Colonic mucosa (tissue), 4 donors: Measurements from ENCODE around the gene LMNA. TPM values are rescaled to one million over a fixed set of nuclear protein-coding genes. Genes with fewer than 3 reads are reported as not detected.
"Not testable (repeated sequence)": the region's sequence is repeated elsewhere in the genome, so short reads cannot be mapped to it uniquely, and the experiment has no call there.

Experiments used
- DNase-seq: peaks from one replicate; pipeline ENCODE4 v3.0.0-alpha.2; 2020
- H3K27ac ChIP-seq: fragments of 200-600 bp; one replicate; pipeline ENCODE4 v1.8.0; 2021
- H3K27me3 ChIP-seq: fragments of 200-600 bp; one replicate; pipeline ENCODE4 v1.8.0; 2021
- H3K36me3 ChIP-seq: fragments of 200-600 bp; one replicate; pipeline ENCODE4 v1.8.0; 2021
- H3K4me1 ChIP-seq: fragments of 200-600 bp; one replicate; pipeline ENCODE4 v1.8.0; 2021; ENCODE audit warnings: mild to moderate bottlenecking
- H3K4me3 ChIP-seq: fragments of 200-600 bp; one replicate; pipeline ENCODE4 v1.8.0; 2021
- H3K9ac ChIP-seq, 2 donors: one replicate each; pipeline ENCODE4 v1.7.0; 2013; ENCODE audit warnings: control low read depth in 2 of 2, low read depth in 2 of 2, low read length in 2 of 2
- H3K9me3 ChIP-seq: fragments of 200-600 bp; one replicate; pipeline ENCODE4 v1.8.0; 2021
- intact Hi-C: fragments of 100-400 bp; cut with DNase I; formaldehyde crosslinking; loops from one replicate; pipeline ENCODE4 v1.14.1; 2022
- total RNA-seq, 2 donors: library from RNA; stranded (reverse); fragmentation: NEBNext Ultra II Directional in 1 of 2; extraction: Animal tissue kit (Norgen Biotek cat#: 25700) in 1 of 2; gene quantifications; one replicate each; pipeline ENCODE4 v1.2.1, GENCODE V29; 2021
- TF ChIP-seq, protein P1 (sequence below): fragments of 200-600 bp; IDR thresholded peaks from one replicate; pipeline ENCODE4 v1.8.0; 2022; ENCODE audit warnings: antibody characterized with exemption, mild to moderate bottlenecking
- donor health status: healthy.
- donor health status: DM: no; HTN: no; CAD: no.
- donor health status: DM: no; HTN: no; CAD: no.

The LMNA gene
- total RNA-seq, 2 donors from 2014 or later, result 414 to 610 TPM

DNA sequence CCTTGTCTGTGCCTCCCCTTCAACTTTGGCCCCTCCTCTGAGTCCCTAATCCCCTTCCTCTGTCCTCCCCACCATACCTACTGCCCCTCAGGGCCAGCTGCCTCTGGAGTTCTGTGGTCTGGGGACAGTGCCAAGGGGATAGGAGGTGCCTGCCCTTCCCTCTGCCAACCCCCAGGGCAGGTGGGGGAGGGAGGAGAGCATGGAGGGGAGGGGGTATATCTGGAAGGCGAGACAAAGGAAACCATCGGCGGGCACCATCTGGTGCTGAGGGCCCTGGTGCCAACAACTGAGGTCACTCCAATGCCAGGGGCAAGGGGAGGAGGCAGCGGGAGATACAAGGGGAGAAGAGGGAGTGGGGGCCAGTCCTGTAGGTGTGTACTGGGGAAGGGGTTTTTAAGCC lies 44.0 kb upstream of the LMNA start:
- H3K27ac ChIP-seq, result no peak overlapping the region
- DNase-seq, result no peak
- no peaks in the 10 kb centered on the region for H3K9me3 ChIP-seq
- no peak overlapping the region for H3K4me3 ChIP-seq
- TF ChIP-seq, protein P1, sequence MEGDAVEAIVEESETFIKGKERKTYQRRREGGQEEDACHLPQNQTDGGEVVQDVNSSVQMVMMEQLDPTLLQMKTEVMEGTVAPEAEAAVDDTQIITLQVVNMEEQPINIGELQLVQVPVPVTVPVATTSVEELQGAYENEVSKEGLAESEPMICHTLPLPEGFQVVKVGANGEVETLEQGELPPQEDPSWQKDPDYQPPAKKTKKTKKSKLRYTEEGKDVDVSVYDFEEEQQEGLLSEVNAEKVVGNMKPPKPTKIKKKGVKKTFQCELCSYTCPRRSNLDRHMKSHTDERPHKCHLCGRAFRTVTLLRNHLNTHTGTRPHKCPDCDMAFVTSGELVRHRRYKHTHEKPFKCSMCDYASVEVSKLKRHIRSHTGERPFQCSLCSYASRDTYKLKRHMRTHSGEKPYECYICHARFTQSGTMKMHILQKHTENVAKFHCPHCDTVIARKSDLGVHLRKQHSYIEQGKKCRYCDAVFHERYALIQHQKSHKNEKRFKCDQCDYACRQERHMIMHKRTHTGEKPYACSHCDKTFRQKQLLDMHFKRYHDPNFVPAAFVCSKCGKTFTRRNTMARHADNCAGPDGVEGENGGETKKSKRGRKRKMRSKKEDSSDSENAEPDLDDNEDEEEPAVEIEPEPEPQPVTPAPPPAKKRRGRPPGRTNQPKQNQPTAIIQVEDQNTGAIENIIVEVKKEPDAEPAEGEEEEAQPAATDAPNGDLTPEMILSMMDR, result no peak
- intact Hi-C loops, result no loop called here
- H3K36me3 ChIP-seq, result no peaks in the 10 kb centered on the region
- H3K4me1 ChIP-seq, result no peaks in the 10 kb centered on the region
- no peaks in the 10 kb centered on the region for H3K27me3 ChIP-seq
- H3K9ac ChIP-seq, result no peak overlapping the region

DNA sequence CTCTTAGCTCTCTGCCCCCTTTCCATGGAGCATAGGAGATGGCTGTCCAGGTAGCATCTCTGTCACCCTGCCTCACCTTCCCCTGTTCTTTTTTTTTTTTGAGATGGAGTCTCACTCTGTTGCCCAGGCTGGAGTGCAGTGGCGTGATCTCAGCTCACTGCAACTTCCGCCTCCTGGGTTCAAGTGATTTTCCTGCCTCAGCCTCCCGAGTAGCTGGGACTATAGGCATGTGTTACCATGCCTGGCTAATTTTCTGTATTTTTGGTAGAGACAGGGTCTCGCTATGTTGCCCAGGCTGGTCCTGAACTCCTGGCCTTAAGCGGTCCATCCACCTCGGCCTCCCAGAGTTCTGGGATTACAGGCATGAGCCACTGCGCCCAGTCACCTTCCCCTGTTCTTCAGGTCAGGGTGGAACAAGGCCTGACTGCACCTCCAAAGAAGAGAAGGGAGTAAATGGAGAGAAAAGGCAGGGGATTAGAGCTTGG lies 43.1 kb upstream of the LMNA start:
- H3K4me1 ChIP-seq, H3K36me3 ChIP-seq, H3K9me3 ChIP-seq, H3K27me3 ChIP-seq, intact Hi-C loops, H3K9ac ChIP-seq, DNase-seq, H3K27ac ChIP-seq, H3K4me3 ChIP-seq: not testable (repeated sequence)

DNA sequence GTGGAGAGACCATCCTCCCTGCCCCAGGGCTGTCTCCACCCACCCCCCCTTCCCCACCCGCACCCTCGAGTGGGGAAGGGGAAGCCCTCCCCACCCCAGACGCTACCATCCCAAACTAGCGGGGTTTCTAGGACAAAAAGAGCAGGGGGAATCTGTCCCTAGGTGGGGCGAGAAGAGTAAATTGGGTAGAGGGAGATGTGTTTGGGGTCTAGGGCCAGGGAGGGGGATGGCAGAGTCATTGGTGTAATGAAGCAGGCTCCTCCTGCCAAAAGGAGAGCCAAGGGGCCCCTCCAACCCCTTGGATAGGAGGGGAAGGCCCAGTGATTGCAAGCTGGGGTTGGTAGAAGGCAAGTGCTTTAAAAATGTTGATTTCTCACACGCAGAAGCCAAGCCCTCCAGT lies 42.3 kb upstream of the LMNA start:
- TF ChIP-seq, protein P1, result no peak
- no peak overlapping the region for H3K9ac ChIP-seq
- intact Hi-C loops, result no loop called here
- no peaks in the 10 kb centered on the region for H3K36me3 ChIP-seq
- H3K4me1 ChIP-seq, result no peaks in the 10 kb centered on the region
- no peak overlapping the region for H3K4me3 ChIP-seq
- DNase-seq, result no peak
- no peaks in the 10 kb centered on the region for H3K9me3 ChIP-seq
- H3K27ac ChIP-seq, result no peak overlapping the region
- H3K27me3 ChIP-seq, result no peaks in the 10 kb centered on the region

DNA sequence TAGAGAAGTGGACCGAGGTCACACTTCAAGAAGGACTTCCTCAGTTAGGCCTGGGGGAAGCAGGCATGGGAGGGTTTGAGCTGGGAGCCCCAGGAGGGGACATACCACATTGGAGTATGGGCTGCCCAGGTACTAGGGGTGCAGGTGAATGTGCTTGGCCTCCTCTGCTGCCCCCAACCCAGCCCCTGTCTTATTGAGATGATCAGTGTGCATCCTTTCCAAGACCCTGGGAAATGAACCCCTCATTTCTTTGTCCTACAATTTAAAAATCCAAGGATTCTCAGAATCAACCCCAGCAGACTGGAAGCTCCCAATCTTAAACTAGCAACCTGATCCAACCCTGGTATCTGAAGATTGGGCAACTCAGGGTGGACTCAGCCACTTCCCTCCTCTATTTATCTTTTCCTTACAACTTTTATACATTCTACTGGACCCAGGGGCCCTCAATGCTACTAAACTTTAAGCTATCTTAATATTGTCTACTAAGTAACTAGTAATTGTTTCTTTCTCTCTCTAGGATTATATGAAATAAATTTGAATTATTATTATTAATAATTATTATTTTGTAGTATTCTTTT lies 41.3 kb upstream of the LMNA start:
- H3K36me3 ChIP-seq, result no peaks in the 10 kb centered on the region
- TF ChIP-seq, protein P1, result no peak
- no peak for DNase-seq
- H3K9ac ChIP-seq, result no peak overlapping the region
- H3K4me1 ChIP-seq, result no peaks in the 10 kb centered on the region
- no peak overlapping the region for H3K27ac ChIP-seq
- intact Hi-C loops, result no loop called here
- H3K27me3 ChIP-seq, result no peaks in the 10 kb centered on the region
- H3K4me3 ChIP-seq, result no peak overlapping the region
- no peaks in the 10 kb centered on the region for H3K9me3 ChIP-seq

DNA sequence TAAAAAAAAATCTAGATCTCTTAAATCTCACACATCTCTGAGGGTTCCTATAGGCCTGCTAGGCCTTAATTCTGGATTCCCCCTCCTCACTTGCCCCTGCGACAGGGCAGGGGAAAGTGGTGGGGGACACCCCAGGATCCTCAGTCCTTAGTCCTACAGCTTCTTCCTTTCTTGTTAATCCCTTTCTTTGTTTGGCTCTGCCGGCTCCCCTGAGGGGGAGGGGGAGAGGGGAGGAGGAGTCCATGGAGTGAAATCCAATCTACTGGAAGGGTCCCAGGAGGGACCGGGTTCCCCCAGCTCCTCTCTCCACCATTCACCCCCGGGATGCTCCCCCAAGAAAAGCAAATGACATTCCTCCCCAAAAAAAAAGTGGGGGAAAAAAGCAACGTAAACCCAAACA lies 40.8 kb upstream of the LMNA start:
- intact Hi-C loops, result no loop called here
- Histone ChIP-seq H3K9me3 (no peaks in the 10 kb centered on the region), H3K9ac (no peak overlapping the region), H3K4me1 (no peaks in the 10 kb centered on the region), H3K27ac (no peak overlapping the region), H3K27me3 (no peaks in the 10 kb centered on the region), H3K4me3 (no peak overlapping the region), H3K36me3 (no peaks in the 10 kb centered on the region)
- DNase-seq, result no peak
- TF ChIP-seq, protein P1, result no peak

DNA sequence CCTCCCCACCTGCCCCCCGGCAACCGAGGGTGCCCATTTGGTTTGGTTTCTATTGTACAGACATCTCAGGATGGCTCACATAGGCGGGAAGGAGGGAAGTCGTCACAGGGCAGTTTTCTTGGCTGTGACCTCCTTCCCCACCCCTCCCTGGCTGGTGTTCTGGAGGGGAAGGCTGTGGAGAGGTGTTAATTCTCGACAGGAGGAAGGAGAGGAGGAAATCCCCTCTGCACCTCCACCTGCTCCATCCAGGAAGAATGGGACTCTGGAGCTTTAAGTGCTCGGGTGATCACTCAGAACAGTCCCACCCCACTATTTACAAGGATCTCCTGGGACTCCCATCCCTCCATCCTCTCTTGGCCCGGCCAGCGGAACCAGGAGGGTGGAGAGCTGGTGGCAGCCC lies 39.9 kb upstream of the LMNA start:
- Histone ChIP-seq H3K9ac (no peak overlapping the region), H3K4me1 (no peaks in the 10 kb centered on the region), H3K4me3 (no peak overlapping the region), H3K27ac (no peak overlapping the region), H3K9me3 (no peaks in the 10 kb centered on the region), H3K36me3 (no peaks in the 10 kb centered on the region), H3K27me3 (no peaks in the 10 kb centered on the region)
- no peak for DNase-seq
- intact Hi-C loops, result no loop called here
- TF ChIP-seq, protein P1, result no peak
